Kidney capillary endothelial cell (primary cell): ENCODE data around the gene FTCD.
A peak's percentile ranks its signal among the peaks of the same experiment; 100 is the strongest.
"Not testable (repeated sequence)": the region's sequence is repeated elsewhere in the genome, so short reads cannot be mapped to it uniquely, and the experiment has no call there.

Experiments
- DNase-seq: peaks from one replicate; pipeline ENCODE4 v3.0.0-alpha.2; 2018; ENCODE audit warnings: low spot score

The FTCD gene

GRCh38 chr21:46155514-46156377 is at the start of gene FTCD:
FTCD (minus strand) TSS chr21:46155579; CDS start chr21:46155523, 56 bp downstream.
- DNase-seq = no peak

GRCh38 chr21:46205166-46205565 is 49.8 kb upstream of the FTCD start:
- no peak for DNase-seq

GRCh38 chr21:46203203-46203600 is 47.8 kb upstream of the FTCD start:
- DNase-seq = no peak

- DNase-seq = peak; percentile 54
These were observed 47.3 kb upstream of the FTCD start for GRCh38 chr21:46202592-46203202.

GRCh38 chr21:46200877-46201803 is 45.8 kb upstream of the FTCD start:
- DNase-seq = not testable (repeated sequence)

GRCh38 chr21:46199436-46200373 is 44.3 kb upstream of the FTCD start:
- no peak for DNase-seq

- no peak for DNase-seq
These were observed 41.4 kb upstream of the FTCD start for GRCh38 chr21:46196733-46197132.

GRCh38 chr21:46195595-46196195 is 40.3 kb upstream of the FTCD start:
- DNase-seq = no peak

- DNase-seq = no peak
These were observed 39.3 kb upstream of the FTCD start for GRCh38 chr21:46194374-46195334.

- no peak for DNase-seq
These were observed 38.5 kb upstream of the FTCD start for GRCh38 chr21:46193829-46194373.

GRCh38 chr21:46191686-46192575 is 36.6 kb upstream of the FTCD start:
- no peak for DNase-seq

- peak; percentile 52 for DNase-seq
These were observed 35.9 kb upstream of the FTCD start for GRCh38 chr21:46191257-46191685.

- no peak for DNase-seq
These were observed 35.2 kb upstream of the FTCD start for GRCh38 chr21:46190491-46191131.

GRCh38 chr21:46189959-46190490 is 34.6 kb upstream of the FTCD start:
- DNase-seq = no peak

- peak; percentile 55 for DNase-seq
These were observed 34.0 kb upstream of the FTCD start for GRCh38 chr21:46189213-46189958.
